HepG2 (cell line): Measurements from ENCODE around the gene DYRK1B. TPM values are rescaled to one million over a fixed set of nuclear protein-coding genes. Genes with fewer than 3 reads are reported as not detected.

Experiments used
- CREM ChIP-seq, 2 experiments: sonication (generic) in 1 of 2; formaldehyde crosslinking in 1 of 2; IDR thresholded peaks; 2 replicates each; pipeline versions ENCODE4 v1.4.0 to v1.6.1; 2016 to 2020; ENCODE audit warnings: antibody characterized with exemption in 1 of 2, mild to moderate bottlenecking in 1 of 2, missing genetic modification reagents in 1 of 2
- FOXC1 ChIP-seq: sonication (generic); formaldehyde crosslinking; IDR thresholded peaks from 2 replicates; pipeline ENCODE4 v1.8.0; 2022; ENCODE audit warnings: mild to moderate bottlenecking, missing genetic modification reagents, borderline replicate concordance
- GABPA ChIP-seq, 2 experiments: IDR thresholded peaks; 2 replicates each; pipeline ENCODE4 v1.6.1; 2011 to 2016; ENCODE audit warnings: low read depth in 2 of 2, low read length in 1 of 2, missing biosample characterization in 1 of 2, missing genetic modification characterization in 1 of 2
- GATAD2A ChIP-seq: IDR thresholded peaks from 2 replicates; pipeline ENCODE4 v1.6.1; 2016
- HDAC1 ChIP-seq: sonication (generic); formaldehyde crosslinking; IDR thresholded peaks from 2 replicates; pipeline ENCODE4 v1.5.1; 2020; ENCODE audit warnings: mild to moderate bottlenecking, missing genetic modification reagents
- HOXA9 ChIP-seq: sonication (generic); formaldehyde crosslinking; IDR thresholded peaks from 2 replicates; pipeline ENCODE4 v1.8.1; 2022; ENCODE audit warnings: missing genetic modification reagents, mild to moderate bottlenecking, moderate library complexity, borderline replicate concordance
- MYPOP ChIP-seq: sonication (generic); formaldehyde crosslinking; IDR thresholded peaks from 2 replicates; pipeline ENCODE4 v1.8.1; 2023; ENCODE audit warnings: mild to moderate bottlenecking, moderate library complexity, missing genetic modification reagents
- PHF8 ChIP-seq: sonication (generic); formaldehyde crosslinking; IDR thresholded peaks from 2 replicates; pipeline ENCODE4 v1.5.0; 2020; ENCODE audit warnings: missing genetic modification reagents
- THAP11 ChIP-seq: IDR thresholded peaks from 2 replicates; pipeline ENCODE4 v1.6.1; 2016; ENCODE audit warnings: missing biosample characterization, missing genetic modification reagents
- XRCC5 ChIP-seq: fragments of 200-400 bp; formaldehyde crosslinking; optimal IDR thresholded peaks from 2 replicates; pipeline ENCODE3; 2017; ENCODE audit warnings: mild to moderate bottlenecking, low read length
- YY1 ChIP-seq: IDR thresholded peaks from 2 replicates; pipeline ENCODE4 v1.6.1; 2011; ENCODE audit warnings: low read length, low read depth, moderate library complexity, mild to moderate bottlenecking; ENCODE audit not compliant: insufficient read depth, insufficient replicate concordance
- ZBTB34 ChIP-seq: sonication (generic); formaldehyde crosslinking; IDR thresholded peaks from 2 replicates; pipeline ENCODE4 v1.8.0; 2022; ENCODE audit warnings: mild to moderate bottlenecking, missing genetic modification reagents
- ZFP62 ChIP-seq: sonication (generic); formaldehyde crosslinking; IDR thresholded peaks from 2 replicates; pipeline ENCODE4 v1.4.0; 2020; ENCODE audit warnings: missing genetic modification reagents
- ZFP82 ChIP-seq: sonication (generic); formaldehyde crosslinking; IDR thresholded peaks from 2 replicates; pipeline ENCODE4 v1.5.1; 2020; ENCODE audit warnings: mild to moderate bottlenecking, missing genetic modification reagents, borderline replicate concordance
- ZNF333 ChIP-seq: sonication (generic); formaldehyde crosslinking; IDR thresholded peaks from 2 replicates; pipeline ENCODE4 v1.4.0; 2020; ENCODE audit warnings: mild to moderate bottlenecking, missing genetic modification reagents, borderline replicate concordance
- ZNF350 ChIP-seq: sonication (generic); formaldehyde crosslinking; IDR thresholded peaks from 2 replicates; pipeline ENCODE4 v1.4.0; 2020; ENCODE audit warnings: mild to moderate bottlenecking, low read depth, missing genetic modification reagents, borderline replicate concordance
- ZNF547 ChIP-seq: sonication (generic); formaldehyde crosslinking; IDR thresholded peaks from 2 replicates; pipeline ENCODE4 v1.5.1; 2020; ENCODE audit warnings: mild to moderate bottlenecking, missing genetic modification reagents
- ZNF605 ChIP-seq: sonication (generic); formaldehyde crosslinking; IDR thresholded peaks from 2 replicates; pipeline ENCODE4 v1.8.0; 2022; ENCODE audit warnings: mild to moderate bottlenecking, missing genetic modification reagents
- ZNF704 ChIP-seq: sonication (generic); formaldehyde crosslinking; IDR thresholded peaks from 2 replicates; pipeline ENCODE4 v1.8.1; 2023; ENCODE audit warnings: mild to moderate bottlenecking, inconsistent platforms, moderate library complexity, missing genetic modification reagents, borderline replicate concordance
- ZNF781 ChIP-seq: sonication (generic); formaldehyde crosslinking; IDR thresholded peaks from 2 replicates; pipeline ENCODE4 v1.5.1; 2020; ENCODE audit warnings: borderline replicate concordance, mild to moderate bottlenecking, missing genetic modification reagents; ENCODE audit errors: not compliant biosample characterization
- polyA plus RNA-seq, 8 experiments: library from polyadenylated mRNA; depleted of rRNA in 3 of 8; stranded (reverse) in 7 of 8; unstranded in 1 of 8; fragments of >200 nt; fragmentation: Illumina TruSeq in 4 of 8; extraction: Trizol in 4 of 8; gene quantifications; 2 replicates each; pipeline versions ENCODE4 v1.2.1 to v1.2.3, GENCODE V29; 2011 to 2016; ENCODE audit warnings: low read depth in 4 of 8, missing spikeins in 1 of 8, mixed read lengths in 1 of 8; ENCODE audit not compliant: insufficient read depth in 1 of 8
- total RNA-seq, 5 experiments: library from RNA; depleted of rRNA; stranded (reverse); fragments of >200 nt; fragmentation: Illumina TruSeq; extraction: Trizol; gene quantifications; 2 replicates each; pipeline ENCODE4 v1.2.3, GENCODE V29; 2016; ENCODE audit warnings: low read depth in 1 of 5
- TF ChIP-seq, protein P1 (sequence below): IDR thresholded peaks from 2 replicates; pipeline ENCODE4 v1.6.1; 2012; ENCODE audit warnings: inconsistent platforms

Gene DYRK1B
- total and polyA plus RNA-seq, 2 of the 13 experiments (the other 11 are each of a cell fraction or from before 2014, with no cell fraction given) = 0.82 to 1.3 TPM

DNA sequence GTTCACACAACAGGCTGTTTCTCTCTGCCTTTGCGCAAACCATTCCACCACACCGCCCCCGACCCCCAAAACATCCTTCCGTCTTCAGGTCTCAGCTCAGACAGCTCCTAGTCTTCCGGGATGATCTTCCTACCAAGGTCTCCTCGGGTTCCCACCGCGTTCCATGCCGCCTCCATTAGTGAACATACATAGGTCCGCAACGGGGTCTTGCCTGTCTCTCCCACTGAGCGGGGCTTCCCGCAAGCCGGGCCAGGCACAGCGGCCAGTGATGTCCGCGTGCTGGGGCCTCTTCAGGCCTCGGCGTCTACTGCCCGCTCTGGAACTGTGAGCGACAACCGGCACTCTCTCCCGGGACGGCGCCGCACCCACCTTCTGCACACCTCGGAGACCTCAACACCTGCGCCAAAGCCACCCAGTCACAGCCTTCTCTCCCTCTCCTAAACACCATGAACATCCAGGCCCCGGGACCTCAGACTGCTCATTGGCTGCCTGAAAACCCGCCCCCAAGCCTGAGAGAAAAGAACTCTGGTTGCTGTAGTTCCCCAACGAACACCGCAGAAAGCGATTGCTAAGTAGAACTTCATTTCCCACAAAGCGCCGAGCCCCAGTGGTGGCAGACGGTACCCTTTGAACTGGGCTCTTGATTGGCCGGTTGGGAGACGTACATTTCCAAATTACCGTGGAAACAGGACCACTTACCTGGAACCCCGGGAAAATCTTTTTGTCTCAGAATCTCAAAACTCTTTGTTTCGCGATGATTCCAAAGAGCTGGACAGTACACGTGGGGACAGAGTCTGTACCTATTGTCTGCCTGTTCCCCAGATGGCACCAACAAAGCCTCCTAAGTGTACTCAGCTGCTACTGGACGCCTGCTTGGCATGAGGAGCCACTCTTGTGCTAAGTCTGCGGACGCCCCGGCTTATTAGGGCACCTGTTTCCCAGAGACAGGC is 9.5 kb downstream of the DYRK1B start (continued):
- TF ChIP-seq ZNF333 (CRISPR knock-in tag) (no peak), GABPA (IDR thresholded peaks at IDR 0.05; ENCODE audit: low read depth, low read length) (no peak), GABPA (CRISPR knock-in tag; IDR thresholded peaks at IDR 0.05; ENCODE audit: low read depth) (peak; percentile 26; the same call in 1 of the 2 replicates), ZNF781 (CRISPR knock-in tag) (peak; percentile 52), ZFP82 (CRISPR knock-in tag) (no peak), ZNF547 (no peak), ZBTB34 (CRISPR knock-in tag) (no peak), ZNF605 (CRISPR knock-in tag) (peak; percentile 49; the same call in 1 of the 2 replicates), THAP11 (CRISPR knock-in tag) (peak; percentile 96), XRCC5 (peak; percentile 24), CREM (IDR thresholded peaks at IDR 0.05) (peak; percentile 70), CREM (CRISPR knock-in tag; IDR thresholded peaks at IDR 0.05) (no peak), HDAC1 (CRISPR knock-in tag) (no peak), FOXC1 (CRISPR knock-in tag) (0 out of 2 replicates have a peak, but pooled peaks have one; percentile 35), ZNF704 (CRISPR knock-in tag) (0 out of 2 replicates have a peak, but pooled peaks have one; percentile 42), PHF8 (CRISPR knock-in tag) (peak; percentile 35; the same call in 1 of the 2 replicates), GATAD2A (CRISPR knock-in tag) (no peak), ZNF350 (CRISPR knock-in tag) (peak; percentile 41; the same call in 1 of the 2 replicates), YY1 (peak; percentile 27), ZFP62 (no peak), HOXA9 (CRISPR knock-in tag) (no peak), MYPOP (CRISPR knock-in tag) (peak; percentile 66; the same call in 1 of the 2 replicates)
- TF ChIP-seq, protein P1, sequence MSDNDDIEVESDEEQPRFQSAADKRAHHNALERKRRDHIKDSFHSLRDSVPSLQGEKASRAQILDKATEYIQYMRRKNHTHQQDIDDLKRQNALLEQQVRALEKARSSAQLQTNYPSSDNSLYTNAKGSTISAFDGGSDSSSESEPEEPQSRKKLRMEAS = peak; percentile 18; the same call in 1 of the 2 replicates
